AG09319 (cell line): ENCODE results near the gene MYO1D.
"Not testable (repeated sequence)": the region's sequence is repeated elsewhere in the genome, so short reads cannot be mapped to it uniquely, and the experiment has no call there.

ENCODE experiments used
- DNase-seq: peaks from one replicate; pipeline ENCODE4 v3.0.0-alpha.2; 2010; ENCODE audit warnings: low read depth; ENCODE audit errors: extremely low read depth
- TF ChIP-seq, protein P1 (sequence below): IDR thresholded peaks from 2 replicates; pipeline ENCODE4 v1.5.1; 2011; ENCODE audit warnings: low read depth, mild to moderate bottlenecking, inconsistent platforms, low read length, moderate library complexity

MYO1D gene

DNA sequence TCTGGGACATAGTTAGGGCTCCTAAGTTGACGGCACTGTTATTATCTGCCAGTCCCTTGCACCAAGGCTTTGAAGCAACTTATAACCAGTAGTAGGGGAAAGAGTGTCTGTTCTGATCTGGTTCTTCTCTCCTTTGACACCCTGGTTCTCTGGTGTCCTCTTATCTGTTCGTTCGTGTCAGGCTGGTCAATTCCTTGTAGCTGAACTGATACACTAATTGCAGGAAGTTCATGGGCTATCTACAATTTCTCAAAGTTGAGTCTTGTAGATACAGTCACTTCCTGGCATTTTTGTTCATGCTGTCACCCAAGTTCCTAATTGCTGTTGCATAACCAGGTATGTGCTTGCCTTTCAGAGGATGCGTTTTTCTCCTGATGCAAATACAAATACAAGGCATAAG lies 17.3 kb upstream of the MYO1D start:
- TF ChIP-seq, protein P1, sequence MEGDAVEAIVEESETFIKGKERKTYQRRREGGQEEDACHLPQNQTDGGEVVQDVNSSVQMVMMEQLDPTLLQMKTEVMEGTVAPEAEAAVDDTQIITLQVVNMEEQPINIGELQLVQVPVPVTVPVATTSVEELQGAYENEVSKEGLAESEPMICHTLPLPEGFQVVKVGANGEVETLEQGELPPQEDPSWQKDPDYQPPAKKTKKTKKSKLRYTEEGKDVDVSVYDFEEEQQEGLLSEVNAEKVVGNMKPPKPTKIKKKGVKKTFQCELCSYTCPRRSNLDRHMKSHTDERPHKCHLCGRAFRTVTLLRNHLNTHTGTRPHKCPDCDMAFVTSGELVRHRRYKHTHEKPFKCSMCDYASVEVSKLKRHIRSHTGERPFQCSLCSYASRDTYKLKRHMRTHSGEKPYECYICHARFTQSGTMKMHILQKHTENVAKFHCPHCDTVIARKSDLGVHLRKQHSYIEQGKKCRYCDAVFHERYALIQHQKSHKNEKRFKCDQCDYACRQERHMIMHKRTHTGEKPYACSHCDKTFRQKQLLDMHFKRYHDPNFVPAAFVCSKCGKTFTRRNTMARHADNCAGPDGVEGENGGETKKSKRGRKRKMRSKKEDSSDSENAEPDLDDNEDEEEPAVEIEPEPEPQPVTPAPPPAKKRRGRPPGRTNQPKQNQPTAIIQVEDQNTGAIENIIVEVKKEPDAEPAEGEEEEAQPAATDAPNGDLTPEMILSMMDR: no peak
- no peak for DNase-seq

DNA sequence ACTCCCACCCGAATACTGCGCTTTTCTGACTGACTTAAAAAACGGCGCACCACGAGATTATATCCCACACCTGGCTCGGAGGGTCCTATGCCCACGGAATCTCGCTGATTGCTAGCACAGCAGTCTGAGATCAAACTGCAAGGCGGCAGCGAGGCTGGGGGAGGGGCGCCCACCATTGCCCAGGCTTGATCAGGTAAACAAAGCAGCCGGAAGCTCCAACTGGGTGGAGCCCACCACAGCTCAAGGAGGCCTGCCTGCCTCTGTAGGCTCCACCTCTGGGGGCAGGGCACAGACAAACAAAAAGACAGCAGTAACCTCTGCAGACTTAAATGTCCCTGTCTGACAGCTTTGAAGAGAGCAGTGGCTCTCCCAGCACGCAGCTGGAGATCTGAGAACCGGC lies 10.5 kb upstream of the MYO1D start:
- DNase-seq: not testable (repeated sequence)

DNA sequence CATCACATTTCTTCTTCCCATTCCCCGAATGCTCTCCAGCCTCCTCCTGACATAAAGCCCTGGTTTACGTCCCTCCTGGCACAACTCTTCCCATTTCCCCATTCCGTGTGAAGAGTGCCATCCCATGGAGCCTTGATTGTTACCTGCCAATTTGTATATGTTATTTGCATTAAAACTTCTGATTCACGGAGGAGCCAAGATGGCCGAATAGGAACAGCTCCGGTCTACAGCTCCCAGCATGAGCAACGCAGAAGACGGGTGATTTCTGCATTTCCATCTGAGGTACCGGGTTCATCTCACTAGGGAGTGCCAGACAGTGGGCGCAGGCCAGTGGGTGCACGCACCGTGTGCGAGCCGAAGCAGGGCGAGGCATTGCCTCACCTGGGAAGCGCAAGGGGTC lies 10.0 kb upstream of the MYO1D start:
- not testable (repeated sequence) for DNase-seq

DNA sequence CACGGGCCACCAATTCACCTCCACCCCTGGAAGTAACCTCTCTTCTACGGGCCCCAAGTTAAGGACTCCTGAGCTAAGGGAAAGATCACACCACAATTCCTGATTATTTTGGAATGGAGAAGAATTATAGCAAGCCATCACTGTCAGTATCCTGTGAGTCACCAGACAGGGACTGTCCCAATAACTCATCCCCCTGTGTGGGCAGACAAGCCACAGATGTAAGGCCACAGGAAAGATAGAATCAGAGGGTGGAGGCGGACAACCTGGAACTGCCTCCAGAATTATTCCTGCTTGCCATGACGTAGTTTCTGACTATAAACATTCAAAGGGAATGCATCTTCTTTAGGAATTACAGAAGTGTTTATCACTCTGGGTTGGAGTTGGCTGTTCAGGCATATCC lies 5.8 kb upstream of the MYO1D start:
- no peak for DNase-seq
- TF ChIP-seq, protein P1: no peak

DNA sequence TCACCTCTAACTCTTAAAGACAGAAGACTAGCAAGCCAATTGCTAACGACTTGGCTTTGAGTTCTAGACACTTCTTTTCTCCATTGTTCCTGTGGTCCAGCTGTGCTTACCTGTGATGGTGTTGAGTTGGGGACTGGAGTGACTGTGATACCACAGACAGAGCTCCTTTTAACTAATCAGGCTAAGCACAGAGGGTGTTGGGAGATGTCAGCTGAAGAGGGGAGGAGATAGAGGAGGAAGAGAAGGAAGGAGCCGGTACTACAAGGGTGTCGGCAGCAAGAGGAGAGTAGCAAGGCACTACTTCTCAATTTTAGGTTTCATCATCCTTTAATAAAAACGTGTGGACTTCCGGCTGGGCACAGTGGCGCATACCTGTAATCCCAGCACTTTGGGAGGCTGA lies 5.1 kb upstream of the MYO1D start:
- TF ChIP-seq, protein P1: no peak
- no peak for DNase-seq

DNA sequence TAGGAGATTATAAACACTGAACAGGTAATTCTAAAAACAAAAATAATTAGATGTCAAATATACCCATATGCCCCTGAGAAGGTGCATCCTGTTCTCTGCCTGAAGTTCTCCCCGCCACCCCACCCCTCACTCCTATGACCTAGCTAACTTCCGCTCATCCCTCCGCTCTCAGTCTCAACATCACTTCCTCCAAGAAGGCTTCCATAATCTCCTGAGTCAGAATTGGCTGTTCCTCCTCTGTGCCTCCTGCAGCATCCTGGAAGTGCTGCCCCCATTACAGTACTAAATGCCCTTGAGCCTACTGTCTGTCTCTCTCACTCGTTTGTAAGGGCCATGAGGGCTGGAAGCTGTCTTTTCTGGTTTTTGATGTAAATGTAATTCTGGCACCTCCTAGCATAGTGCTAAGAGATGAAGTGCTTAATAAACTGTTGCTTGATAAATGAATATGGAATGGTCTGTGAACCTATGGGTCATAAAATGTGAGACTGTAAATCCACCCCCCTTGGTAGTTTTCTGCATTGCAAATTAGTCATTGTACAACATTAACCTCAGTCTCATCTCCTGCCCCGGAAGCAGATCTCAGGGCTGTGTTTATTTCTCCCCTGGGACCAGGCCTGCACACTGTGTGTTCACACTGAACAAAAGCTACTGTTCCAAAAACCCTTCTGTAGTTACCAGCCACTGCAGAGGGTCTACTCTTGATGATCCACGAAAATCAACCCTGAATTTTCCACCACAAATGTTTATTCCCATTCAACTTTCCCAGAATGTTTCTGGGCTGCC lies 3.9 kb upstream of the MYO1D start:
- TF ChIP-seq, protein P1: no peak
- DNase-seq: no peak

DNA sequence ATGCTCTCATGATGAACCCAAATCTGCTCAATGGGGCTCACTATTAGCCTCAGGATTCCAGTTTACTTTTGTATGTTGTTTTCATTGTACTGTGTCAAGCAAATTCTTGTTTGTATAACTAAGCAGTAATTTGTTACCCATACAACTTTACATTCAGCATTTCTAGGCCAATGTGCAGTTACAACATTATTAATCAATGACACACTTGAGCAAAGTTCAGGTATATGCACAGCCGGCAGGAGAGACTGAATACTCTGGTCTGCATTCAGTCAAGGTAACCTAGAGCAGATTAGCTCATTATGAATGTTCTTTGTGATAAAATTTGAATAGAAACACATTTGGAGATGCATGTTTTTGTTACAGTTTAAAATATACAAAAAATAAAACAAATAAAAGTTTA lies 2.2 kb upstream of the MYO1D start:
- TF ChIP-seq, protein P1: no peak
- DNase-seq: no peak

DNA sequence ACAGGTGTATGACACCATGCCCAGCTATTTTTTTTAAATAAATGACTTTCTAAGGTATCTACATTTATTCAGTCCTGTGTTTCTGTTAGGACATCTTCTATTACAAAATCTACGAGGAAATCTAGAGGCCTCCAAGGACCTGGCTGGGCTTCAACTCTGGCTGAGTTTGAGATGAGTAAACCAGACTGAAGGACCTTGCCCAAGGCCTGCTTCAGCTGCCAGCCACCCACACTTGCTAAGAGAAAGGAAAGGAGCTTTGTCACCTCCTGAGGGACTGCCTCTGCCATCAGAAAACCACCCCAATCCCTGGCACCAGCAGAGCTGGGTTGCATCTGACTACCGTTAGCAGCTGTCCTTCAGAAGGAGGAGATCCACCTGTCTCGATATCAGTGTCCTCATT lies 1.3 kb upstream of the MYO1D start:
- peak; percentile 58 for DNase-seq
- TF ChIP-seq, protein P1: no peak
